ENCODE data around the gene GLIPR1L1. TPM values are rescaled to one million over a fixed set of nuclear protein-coding genes. Genes with fewer than 3 reads are reported as not detected.

Gene GLIPR1L1
- total and polyA plus RNA-seq, 2 of the 8 experiments (the other 6 are each of a cell fraction or from before 2014, with no cell fraction given) = 1.2 to 1.7 TPM

DNA sequence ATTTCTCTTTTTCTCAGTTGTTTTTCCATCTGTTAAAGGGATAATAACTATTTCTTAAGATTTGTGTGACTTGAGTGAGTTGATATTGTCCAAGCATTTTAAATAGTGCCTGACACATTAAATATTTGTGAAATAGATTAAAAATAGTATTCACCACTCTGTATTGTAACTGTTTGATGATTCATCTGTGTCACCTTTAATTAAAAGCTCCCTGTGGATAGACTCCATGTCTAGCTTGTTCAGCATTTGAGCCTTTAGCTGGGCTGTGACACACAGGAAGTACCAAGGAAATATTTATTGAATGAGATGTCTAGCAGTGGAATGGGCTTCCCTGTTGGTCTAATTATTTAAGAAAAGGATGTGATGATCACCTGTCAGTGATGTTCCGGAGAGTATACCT, 54.6 kb downstream of the GLIPR1L1 start:
- H2BK5ac ChIP-seq (ENCODE audit: low read depth, low read length) = no peak overlapping the region
- H2BK12ac ChIP-seq (ENCODE audit: low read depth, low read length) = no peak overlapping the region
- no peak overlapping the region for H2BK120ac ChIP-seq (replicated peaks; ENCODE audit: low read depth, low read length)
- H2AK5ac ChIP-seq (ENCODE audit: low read depth, low read length) = no peak overlapping the region
- no peaks in the 10 kb centered on the region for H4K20me1 ChIP-seq (replicated peaks in 1 of 2; ENCODE audit: control insufficient read depth in 1 of 2, insufficient read depth in 2 of 2, low read length in 2 of 2)
- no peaks in the 10 kb centered on the region for H3K9me3 ChIP-seq (ENCODE audit: insufficient read depth in 2 of 2, low read depth in 1 of 2, low read length in 1 of 2)
- no peak overlapping the region for H3K23ac ChIP-seq (ENCODE audit: insufficient read length)
- 95% methylated on average over 1 of the region's 1 CpG; no CpG with 5 or more reads in 1 of the 2 experiments for WGBS, 2 experiments (ENCODE audit: extremely low coverage in 1 of 2, insufficient coverage in 1 of 2, insufficient read length in 1 of 2, insufficient replicate concordance in 2 of 2, low coverage in 1 of 2, low lambda C conversion rate in 2 of 2, missing lambda C conversion rate in 1 of 2)
- no peak overlapping the region for H3K4ac ChIP-seq (replicated peaks; ENCODE audit: insufficient read length, low read depth, low read length)
- H4K8ac ChIP-seq (ENCODE audit: extremely low read depth, insufficient read depth, low read length) = no peak overlapping the region
- H2AFZ ChIP-seq (ENCODE audit: low read length) = no peak overlapping the region
- DNase-seq (ENCODE audit: low read depth in 1 of 2, low spot score in 2 of 2) (no peak), FAIRE-seq (no peak)
- H3K18ac ChIP-seq (ENCODE audit: extremely low read depth, low read length) = no peak overlapping the region
- no peaks in the 10 kb centered on the region for H3K79me1 ChIP-seq (ENCODE audit: low read depth, low read length)
- POLR2A ChIA-PET (ENCODE audit: partially characterized antibody) = no interaction called here
- no peak overlapping the region for H3K56ac ChIP-seq (replicated peaks; ENCODE audit: insufficient read length, low read depth, low read length)
- no peak overlapping the region for H2BK15ac ChIP-seq (ENCODE audit: low read length)
- no peak overlapping the region for H3K9ac ChIP-seq (replicated peaks in 1 of 4; ENCODE audit: extremely low read depth in 1 of 4, low read depth in 3 of 4, low read length in 3 of 4)
- H3K14ac ChIP-seq (ENCODE audit: insufficient read length) = no peak overlapping the region
- H3K4me2 ChIP-seq (ENCODE audit: insufficient read depth in 1 of 2, low read depth in 2 of 2, low read length in 2 of 2) = no peak overlapping the region
- CTCF ChIA-PET (ENCODE audit: partially characterized antibody) = interaction anchor here (0.6 kb wide), 1 partner anchor 1827 kb away, joined by 3 read pairs; no protein-coding TSS in a partner anchor
- H3K27ac ChIP-seq (ENCODE audit: low read depth, low read length) = no peak overlapping the region
- no peaks in the 10 kb centered on the region for H3K27me3 ChIP-seq (replicated peaks in 1 of 4; ENCODE audit: control insufficient read depth in 3 of 4, extremely low read depth in 1 of 4, insufficient read depth in 3 of 4, low read length in 3 of 4)
- no peaks in the 10 kb centered on the region for H3K36me3 ChIP-seq (ENCODE audit: control insufficient read depth in 2 of 4, insufficient read depth in 4 of 4, low read length in 3 of 4)
- H3K4me1 ChIP-seq (replicated peaks in 1 of 4; ENCODE audit: control insufficient read depth in 3 of 4, insufficient read depth in 4 of 4, low read length in 3 of 4) = peaks cover 0 to 3% (median 0%) of the 10 kb centered on the region in 4 experiments; a peak in 1 of 7 replicates
- H4K5ac ChIP-seq (ENCODE audit: insufficient read length, low read depth, low read length) = no peak overlapping the region
- H3K79me2 ChIP-seq (ENCODE audit: control insufficient read depth in 1 of 2, insufficient read depth in 2 of 2, low read length in 2 of 2) = no peaks in the 10 kb centered on the region
- no peak overlapping the region for H3K4me3 ChIP-seq (ENCODE audit: extremely low read depth in 1 of 4, insufficient read depth in 2 of 4, low read depth in 3 of 4, low read length in 4 of 4)
- H3K23me2 ChIP-seq (ENCODE audit: low read depth, low read length) = peaks cover 3% of the 10 kb centered on the region; the same call in 1 of the 2 replicates
- H4K91ac ChIP-seq (replicated peaks; ENCODE audit: insufficient read length, low read length) = no peak overlapping the region
- H2BK20ac ChIP-seq (ENCODE audit: low read length) = no peak overlapping the region
- TF ChIP-seq JUND (IDR thresholded peaks at IDR 0.05; ENCODE audit: low read length) (no peak), SIX5 (IDR thresholded peaks at IDR 0.05; ENCODE audit: low read depth, low read length) (no peak)
